Endothelial cell of umbilical vein (primary cell): ENCODE data around the gene LDLRAD4. TPM values are rescaled to one million over a fixed set of nuclear protein-coding genes. Genes with fewer than 3 reads are reported as not detected.

Source experiments
- BruUV-seq: library from RNA; stranded (reverse); fragments of 400-500 nt; replicated peaks from 2 replicates; lab custom pipeline; 2021; lab: Mats Ljungman, UMichigan
- CTCF ChIA-PET: fragments of 300-600, 350-600 bp; sonication (Branson Sonifier 250); formaldehyde crosslinking; loops from one replicate; lab custom pipeline; 2021; ENCODE audit warnings: antibody characterized with exemption, inconsistent platforms; lab: Charles Lee
- POLR2A ChIA-PET: fragments of 300-600, 350-600 bp; sonication (Branson Sonifier 250); formaldehyde crosslinking; loops from one replicate; lab custom pipeline; 2021; ENCODE audit warnings: antibody characterized with exemption, inconsistent platforms; lab: Charles Lee
- DNase-seq: peaks from one replicate; pipeline ENCODE4 v3.0.0-alpha.2; 2011; ENCODE audit warnings: low read depth, low spot score
- FAIRE-seq: peaks from 2 replicates; lab custom pipeline; 2011; peaks lifted over from hg19 to GRCh38; lab: Jason Lieb, UNC
- H2AFZ ChIP-seq: 2 replicates; pipeline ENCODE4 v1.6.0; 2012; ENCODE audit warnings: low read depth, low read length, control low read depth, inconsistent platforms
- H3K27ac ChIP-seq: 2 replicates; pipeline ENCODE4 v1.5.1; 2011; ENCODE audit warnings: low read depth, mild to moderate bottlenecking, control low read depth, low read length, moderate library complexity; ENCODE audit not compliant: insufficient read depth
- H3K27me3 ChIP-seq, 2 experiments: 2 replicates each; pipeline versions ENCODE4 v1.6.0 to v1.6.1; 2011; ENCODE audit warnings: low read length in 2 of 2, mixed read lengths in 1 of 2; ENCODE audit not compliant: control insufficient read depth in 2 of 2, insufficient read depth in 2 of 2
- H3K36me3 ChIP-seq, 2 experiments: 2 replicates in 1 of 2; 3 replicates in 1 of 2; pipeline ENCODE4 v1.5.1; 2011; ENCODE audit warnings: low read length in 2 of 2, mild to moderate bottlenecking in 1 of 2, moderate library complexity in 1 of 2; ENCODE audit not compliant: control insufficient read depth in 2 of 2, insufficient read depth in 2 of 2; ENCODE audit errors: extremely low read depth in 1 of 2
- H3K4me1 ChIP-seq: 3 replicates; pipeline ENCODE4 v1.5.1; 2011; ENCODE audit warnings: mild to moderate bottlenecking, low read length; ENCODE audit not compliant: control insufficient read depth, insufficient read depth; ENCODE audit errors: extremely low read depth
- H3K4me2 ChIP-seq: 2 replicates; pipeline ENCODE4 v1.6.1; 2011; ENCODE audit warnings: low read length, control low read depth, mixed read lengths; ENCODE audit not compliant: insufficient read depth
- H3K4me3 ChIP-seq, 3 experiments: fragments of 200-600 bp in 1 of 3; sonication (generic), shearing (Covaris generic) in 1 of 3; replicated peaks in 1 of 3; 2 replicates each; pipeline ENCODE4 v1.5.1; 2011 to 2016; ENCODE audit warnings: control low read depth in 3 of 3, low read length in 3 of 3, mild to moderate bottlenecking in 2 of 3, inconsistent platforms in 1 of 3, low read depth in 1 of 3, moderate library complexity in 1 of 3; ENCODE audit not compliant: insufficient read depth in 1 of 3
- H3K79me2 ChIP-seq: 2 replicates; pipeline ENCODE4 v1.6.0; 2012; ENCODE audit warnings: low read length, inconsistent platforms; ENCODE audit not compliant: control insufficient read depth, insufficient read depth
- H3K9ac ChIP-seq: replicated peaks from 2 replicates; pipeline ENCODE3; 2011; ENCODE audit warnings: low read length, control low read depth; ENCODE audit not compliant: insufficient read depth; ENCODE audit errors: extremely low read depth
- H3K9me1 ChIP-seq: replicated peaks from 3 replicates; pipeline ENCODE4 v1.6.0; 2011; ENCODE audit warnings: mild to moderate bottlenecking, low read length; ENCODE audit not compliant: control insufficient read depth, insufficient read depth; ENCODE audit errors: extremely low read depth
- H3K9me3 ChIP-seq: replicated peaks from 2 replicates; pipeline ENCODE4 v1.5.1; 2012; ENCODE audit warnings: low read length, inconsistent platforms; ENCODE audit not compliant: control insufficient read depth, insufficient read depth
- H4K20me1 ChIP-seq: replicated peaks from 2 replicates; pipeline ENCODE3; 2011; ENCODE audit warnings: mild to moderate bottlenecking, low read length; ENCODE audit not compliant: control insufficient read depth, insufficient read depth; ENCODE audit errors: extremely low read depth
- GATA2 ChIP-seq: IDR thresholded peaks from 2 replicates; pipeline ENCODE4 v1.7.0; 2011; ENCODE audit warnings: low read depth, mild to moderate bottlenecking, moderate library complexity, mixed read lengths, low read length; ENCODE audit not compliant: insufficient read length, insufficient read depth
- JUN ChIP-seq: IDR thresholded peaks from 2 replicates; pipeline ENCODE4 v1.6.1; 2011; ENCODE audit warnings: borderline replicate concordance, low read depth; ENCODE audit not compliant: insufficient read length, insufficient read depth
- POLR2A ChIP-seq: IDR thresholded peaks from 2 replicates; pipeline ENCODE4 v1.6.1; 2012; ENCODE audit warnings: low read depth, mild to moderate bottlenecking, control low read depth, low read length
- dilution Hi-C: fragments of 300-500 bp; cut with MboI; formaldehyde crosslinking; loops from one replicate; pipeline ENCODE4 v1.15.0; 2019; ENCODE audit warnings: low sequenced_read_pairs; ENCODE audit not compliant: extremely low pct_ligation_motif_present
- intact Hi-C: fragments of 100-400 bp; cut with micrococcal nuclease; formaldehyde crosslinking; loops from one replicate; pipeline ENCODE4 v1.10.0; 2022
- polyA plus RNA-seq, 4 experiments: library from polyadenylated mRNA; depleted of rRNA in 3 of 4; stranded (reverse) in 3 of 4; unstranded in 1 of 4; fragments of >200 nt; gene quantifications; 2 replicates each; pipeline versions ENCODE4 v1.2.1 to v1.2.3, GENCODE V29; 2011 to 2012; ENCODE audit warnings: missing spikeins in 1 of 4
- total RNA-seq: library from RNA; stranded (reverse); gene quantifications from 2 replicates; pipeline ENCODE4 v1.2.3, GENCODE V29; 2021
- TF ChIP-seq, protein P1 (sequence below): IDR thresholded peaks from 2 replicates; pipeline ENCODE4 v1.6.1; 2011; ENCODE audit not compliant: insufficient read depth, insufficient read length

The LDLRAD4 gene
- total and polyA plus RNA-seq, 2 donors (not counting 3 experiments of a cell fraction or from before 2014, with no cell fraction given): 5.2 to 6.5 TPM

DNA sequence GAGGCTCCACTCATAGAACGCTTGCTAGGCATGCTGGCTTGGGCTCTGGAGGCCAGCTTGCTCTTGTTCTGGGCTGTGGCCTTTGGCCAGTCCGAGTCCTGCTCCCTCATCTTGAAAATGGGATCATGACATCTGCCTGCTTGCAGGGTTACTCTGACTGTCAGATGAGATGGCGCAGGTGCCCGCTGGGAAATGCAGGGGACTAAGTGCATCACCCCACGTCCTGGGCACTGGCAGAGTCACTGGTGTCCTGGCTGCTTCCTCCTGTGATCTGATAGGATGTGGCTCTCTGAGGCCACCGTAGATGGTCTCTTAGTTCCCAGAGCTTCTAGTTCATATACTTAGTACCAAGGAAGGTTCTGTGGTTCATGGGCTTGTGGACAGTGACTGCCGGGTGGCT lies 18.5 kb downstream of the LDLRAD4 start:
- no TSS peak for BruUV-seq
- Histone ChIP-seq H3K4me1 (peaks cover 5% of the 10 kb centered on the region), H3K36me3 (no peaks in the 10 kb centered on the region), H3K27me3 (peaks cover 0 to 3% of the 10 kb centered on the region in 2 experiments), H3K9me3 (no peaks in the 10 kb centered on the region), H3K27ac (no peak overlapping the region), H3K4me3 (no peak overlapping the region), H3K9me1 (no peaks in the 10 kb centered on the region), H3K4me2 (no peak overlapping the region), H4K20me1 (no peaks in the 10 kb centered on the region), H3K79me2 (no peaks in the 10 kb centered on the region), H2AFZ (no peak overlapping the region), H3K9ac (no peak overlapping the region)
- ChIA-PET POLR2A (no interaction called here), CTCF (no interaction called here)
- DNase-seq: no peak
- FAIRE-seq: no peak
- dilution Hi-C loops (no loop called here), intact Hi-C loops (no loop called here)
- no peak for TF ChIP-seq JUN
- TF ChIP-seq GATA2: no peak
- TF ChIP-seq, protein P1, sequence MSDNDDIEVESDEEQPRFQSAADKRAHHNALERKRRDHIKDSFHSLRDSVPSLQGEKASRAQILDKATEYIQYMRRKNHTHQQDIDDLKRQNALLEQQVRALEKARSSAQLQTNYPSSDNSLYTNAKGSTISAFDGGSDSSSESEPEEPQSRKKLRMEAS: no peak

DNA sequence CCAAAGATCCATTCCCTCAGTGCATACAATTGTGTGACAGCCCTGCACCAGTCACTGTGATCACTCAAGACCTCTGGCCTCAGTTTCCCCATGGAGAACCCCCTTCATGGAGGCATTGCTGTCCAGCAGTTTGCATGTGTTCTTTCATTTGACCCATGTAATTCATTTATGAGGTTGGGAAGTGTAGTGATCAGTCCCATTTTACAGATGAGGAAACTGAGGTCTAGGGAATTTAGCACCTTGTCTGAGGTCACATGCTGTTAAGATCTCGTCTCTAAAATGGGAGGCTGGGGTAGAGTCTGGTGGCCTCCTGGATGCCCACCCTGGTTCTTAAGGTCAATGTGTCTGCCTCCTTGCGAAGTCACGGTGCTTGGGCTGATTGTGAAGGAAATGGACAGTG lies 19.1 kb downstream of the LDLRAD4 start:
- CTCF ChIA-PET: interaction anchor here (1.7 kb wide), 1 partner anchor 293 kb away, joined by 6 read pairs; no protein-coding TSS in a partner anchor
- Histone ChIP-seq H3K27me3 (peaks cover 0 to 3% of the 10 kb centered on the region in 2 experiments), H2AFZ (no peak overlapping the region), H3K4me2 (no peak overlapping the region), H3K27ac (no peak overlapping the region), H4K20me1 (no peaks in the 10 kb centered on the region), H3K4me3 (no peak overlapping the region), H3K36me3 (no peaks in the 10 kb centered on the region), H3K9me3 (no peaks in the 10 kb centered on the region), H3K9me1 (no peaks in the 10 kb centered on the region), H3K9ac (no peak overlapping the region), H3K79me2 (no peaks in the 10 kb centered on the region), H3K4me1 (peaks cover 5% of the 10 kb centered on the region)
- no peak for DNase-seq
- FAIRE-seq: no peak
- dilution Hi-C loops (no loop called here), intact Hi-C loops (no loop called here)
- no peak for TF ChIP-seq POLR2A
- POLR2A ChIA-PET: no interaction called here
- no TSS peak for BruUV-seq
